HAP-1 (cell line): ENCODE results near the gene ADRM1.

ENCODE experiments used
- DNase-seq, 2 experiments: peaks; one replicate each; pipeline ENCODE4 v3.0.0-alpha.2; 2016 to 2020; ENCODE audit warnings: low spot score in 2 of 2
- H3K27me3 ChIP-seq: fragments of 250-450 bp; sonication (Bioruptor Pico); 2 replicates; pipeline ENCODE4 v1.5.1; 2020; ENCODE audit warnings: low read depth, mild to moderate bottlenecking, moderate library complexity
- H3K36me3 ChIP-seq: fragments of 250-450 bp; sonication (Bioruptor Pico); replicated peaks from 2 replicates; pipeline ENCODE4 v1.5.1; 2020; ENCODE audit warnings: mild to moderate bottlenecking
- H3K4me1 ChIP-seq: fragments of 250-450 bp; sonication (Bioruptor Pico); 2 replicates; pipeline ENCODE4 v1.5.1; 2020; ENCODE audit warnings: mild to moderate bottlenecking
- H3K4me3 ChIP-seq: fragments of 250-450 bp; sonication (Bioruptor Pico); 2 replicates; pipeline ENCODE4 v1.5.1; 2020; ENCODE audit warnings: mild to moderate bottlenecking, moderate library complexity
- H3K9me3 ChIP-seq: fragments of 250-450 bp; sonication (Bioruptor Pico); 2 replicates; pipeline ENCODE4 v1.5.1; 2020; ENCODE audit warnings: mild to moderate bottlenecking, moderate library complexity
- in situ Hi-C: fragments of 300-500 bp; cut with MboI; formaldehyde crosslinking; loops from 3 replicates; pipeline ENCODE4 v1.14.3; 2020; ENCODE audit warnings: low sequenced_read_pairs, inconsistent platforms, mixed read lengths

Gene ADRM1

DNA sequence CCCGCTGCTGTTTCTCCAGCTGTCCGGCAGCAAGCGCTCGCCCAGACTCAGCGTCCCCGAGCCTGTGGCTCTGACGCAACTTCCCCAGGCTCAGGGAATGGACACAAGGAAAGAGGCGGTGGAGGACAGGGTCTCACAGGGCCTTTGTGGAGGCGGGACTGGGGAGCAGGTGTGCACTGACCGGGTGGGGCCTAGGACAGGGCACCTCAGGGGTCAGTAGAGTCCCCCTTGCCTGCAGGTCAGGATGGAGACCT is 44.3 kb downstream of the ADRM1 start:
- Histone ChIP-seq H3K9me3 (no peaks in the 10 kb centered on the region), H3K4me3 (no peak overlapping the region), H3K4me1 (no peaks in the 10 kb centered on the region), H3K36me3 (peaks cover 37% of the 10 kb centered on the region), H3K27me3 (no peaks in the 10 kb centered on the region)
- in situ Hi-C loops: no loop called here
- DNase-seq: no peak

DNA sequence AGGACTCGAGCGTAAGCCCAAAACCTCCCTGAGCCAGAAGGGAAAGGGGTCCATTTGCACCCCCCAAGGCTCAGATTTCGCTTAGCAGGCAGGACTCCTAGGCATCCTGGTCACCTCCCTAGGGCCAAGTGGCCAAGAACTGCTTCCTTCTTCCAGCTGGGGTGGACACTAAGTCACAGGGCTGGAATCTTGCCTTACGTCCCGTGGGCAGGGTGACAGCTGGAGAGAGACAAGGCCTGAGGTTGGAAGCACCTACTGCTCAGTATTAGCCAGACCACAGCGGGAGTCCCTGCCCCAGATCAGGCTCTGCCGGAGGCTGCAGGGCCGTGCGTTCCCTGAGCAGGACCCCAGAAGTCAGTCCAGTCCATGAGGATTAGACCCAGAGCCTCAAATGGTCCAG is 44.6 kb downstream of the ADRM1 start:
- H3K9me3 ChIP-seq: no peaks in the 10 kb centered on the region
- H3K4me1 ChIP-seq: no peaks in the 10 kb centered on the region
- no peaks in the 10 kb centered on the region for H3K27me3 ChIP-seq
- H3K36me3 ChIP-seq: peaks cover 37% of the 10 kb centered on the region
- DNase-seq: no peak
- in situ Hi-C loops: no loop called here
- H3K4me3 ChIP-seq: no peak overlapping the region

DNA sequence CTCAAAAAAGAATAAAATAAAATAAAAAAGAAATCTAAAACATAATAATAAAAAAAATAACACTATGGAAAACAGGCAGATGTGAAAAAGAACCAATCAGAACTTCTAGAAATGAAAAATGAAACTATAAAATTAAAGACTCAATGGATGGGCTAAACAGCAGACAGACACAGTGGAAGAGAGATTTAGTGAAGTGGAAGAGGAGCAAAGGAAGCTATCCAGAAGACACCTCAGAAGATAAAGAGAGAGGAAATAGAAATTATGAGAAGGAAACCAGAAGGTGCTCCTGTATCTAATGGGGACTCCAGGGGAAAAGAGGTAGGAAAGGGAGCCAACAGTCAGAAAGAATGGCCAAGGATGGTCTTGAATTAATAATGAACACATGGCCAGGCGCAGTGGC is 45.8 kb downstream of the ADRM1 start:
- Histone ChIP-seq H3K36me3 (peaks cover 37% of the 10 kb centered on the region), H3K9me3 (no peaks in the 10 kb centered on the region), H3K27me3 (no peaks in the 10 kb centered on the region), H3K4me1 (no peaks in the 10 kb centered on the region), H3K4me3 (no peak overlapping the region)
- in situ Hi-C loops: no loop called here
- no peak for DNase-seq

DNA sequence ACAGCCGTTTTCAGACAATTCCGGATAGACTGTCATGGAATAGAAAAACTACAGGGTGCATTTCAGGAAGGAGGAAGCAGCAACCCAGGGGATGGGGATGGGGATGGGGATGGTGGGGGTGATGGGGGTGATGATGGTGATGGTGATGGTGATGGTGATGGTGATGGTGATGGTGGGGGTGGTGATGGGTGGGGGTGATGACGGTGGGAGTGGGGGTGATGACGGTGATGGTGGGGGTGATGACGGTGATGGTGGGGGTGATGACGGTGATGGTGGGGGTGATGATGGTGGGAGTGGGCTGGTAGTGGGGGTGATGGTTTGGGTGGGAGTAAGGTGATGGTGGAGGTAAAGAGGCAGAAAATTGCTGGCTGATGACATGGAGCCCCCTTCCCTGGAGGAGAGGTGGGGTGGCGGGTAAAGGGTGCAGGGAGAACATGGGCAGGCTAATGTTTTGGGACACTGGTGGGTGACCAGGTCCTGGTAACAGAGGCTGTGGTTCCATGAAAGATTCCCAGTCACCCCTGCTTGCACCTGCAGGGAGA is 46.8 kb downstream of the ADRM1 start:
- no peaks in the 10 kb centered on the region for H3K9me3 ChIP-seq
- no peak for DNase-seq
- H3K27me3 ChIP-seq: no peaks in the 10 kb centered on the region
- peaks cover 33% of the 10 kb centered on the region for H3K36me3 ChIP-seq
- in situ Hi-C loops: no loop called here
- H3K4me3 ChIP-seq: no peak overlapping the region
- no peaks in the 10 kb centered on the region for H3K4me1 ChIP-seq

DNA sequence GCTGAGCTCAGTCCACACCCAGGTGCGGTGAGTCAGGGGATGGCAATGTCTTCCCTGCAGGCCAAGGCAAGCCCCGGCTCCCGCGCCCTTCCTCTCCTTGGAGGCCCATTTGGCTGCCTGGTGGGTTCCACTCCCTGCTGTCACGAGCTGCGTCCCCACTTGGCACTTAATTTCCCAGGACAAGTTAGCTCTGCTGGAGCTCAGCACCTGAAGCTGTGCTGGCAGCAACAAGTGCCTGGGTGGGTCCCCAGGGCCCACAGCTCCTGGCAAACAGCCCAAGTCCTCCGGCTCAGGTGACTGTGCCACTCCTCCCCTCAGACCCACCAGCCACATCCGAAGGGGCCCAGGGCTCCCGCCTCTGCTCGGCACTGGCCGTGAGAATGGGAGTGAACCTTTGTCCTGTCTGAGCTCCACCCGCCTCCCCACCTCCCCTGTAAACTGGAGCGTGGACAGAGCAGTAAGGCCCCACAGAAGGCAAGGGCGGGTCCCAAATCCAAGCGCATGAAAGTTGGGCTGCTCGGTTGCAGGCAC is 47.4 kb downstream of the ADRM1 start:
- H3K9me3 ChIP-seq: no peaks in the 10 kb centered on the region
- H3K4me1 ChIP-seq: no peaks in the 10 kb centered on the region
- H3K4me3 ChIP-seq: no peak overlapping the region
- H3K36me3 ChIP-seq: peaks cover 30% of the 10 kb centered on the region
- no peak for DNase-seq
- no peaks in the 10 kb centered on the region for H3K27me3 ChIP-seq
- in situ Hi-C loops: no loop called here

DNA sequence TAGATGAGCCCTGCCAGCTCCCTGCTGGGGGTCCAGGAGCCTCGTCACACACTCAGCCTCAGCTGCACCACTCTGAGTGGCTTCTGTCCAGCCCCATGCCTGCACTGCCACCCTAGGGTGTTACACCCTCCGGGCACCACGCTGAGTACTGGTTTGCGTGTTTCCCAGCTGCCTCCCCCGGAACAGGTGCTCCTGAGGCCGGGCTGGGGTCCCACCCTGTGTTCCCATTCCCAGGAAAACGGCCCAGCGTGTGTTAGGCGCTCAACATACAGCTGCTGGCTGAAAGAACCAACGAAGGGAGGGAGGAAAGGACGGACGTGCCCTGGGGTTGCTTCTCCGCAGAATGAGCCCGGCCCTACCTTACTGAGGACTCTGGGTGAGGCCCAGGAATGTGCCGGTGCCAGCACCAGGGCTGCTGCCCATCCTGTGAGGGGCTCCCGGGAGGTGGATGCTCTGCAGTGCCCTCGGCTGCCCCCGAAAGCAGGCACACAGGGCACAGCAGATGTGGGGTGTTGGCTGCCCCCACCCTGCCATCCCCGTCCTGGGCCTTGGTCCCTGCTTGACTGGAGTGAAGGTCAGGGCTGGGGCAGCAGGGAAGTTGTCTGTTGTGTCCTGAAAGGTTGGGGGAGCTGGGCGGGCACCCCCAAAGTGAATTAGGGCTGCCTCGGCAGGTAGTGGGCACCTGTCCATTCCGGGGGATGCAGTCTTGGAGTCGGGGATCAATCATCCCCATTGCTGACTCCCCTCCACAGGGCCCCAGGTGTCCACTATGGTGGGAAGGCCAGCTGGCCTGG is 48.0 kb downstream of the ADRM1 start:
- Histone ChIP-seq H3K4me3 (no peak overlapping the region), H3K4me1 (no peaks in the 10 kb centered on the region), H3K36me3 (peaks cover 25% of the 10 kb centered on the region), H3K9me3 (no peaks in the 10 kb centered on the region), H3K27me3 (no peaks in the 10 kb centered on the region)
- no peak for DNase-seq
- in situ Hi-C loops: no loop called here

DNA sequence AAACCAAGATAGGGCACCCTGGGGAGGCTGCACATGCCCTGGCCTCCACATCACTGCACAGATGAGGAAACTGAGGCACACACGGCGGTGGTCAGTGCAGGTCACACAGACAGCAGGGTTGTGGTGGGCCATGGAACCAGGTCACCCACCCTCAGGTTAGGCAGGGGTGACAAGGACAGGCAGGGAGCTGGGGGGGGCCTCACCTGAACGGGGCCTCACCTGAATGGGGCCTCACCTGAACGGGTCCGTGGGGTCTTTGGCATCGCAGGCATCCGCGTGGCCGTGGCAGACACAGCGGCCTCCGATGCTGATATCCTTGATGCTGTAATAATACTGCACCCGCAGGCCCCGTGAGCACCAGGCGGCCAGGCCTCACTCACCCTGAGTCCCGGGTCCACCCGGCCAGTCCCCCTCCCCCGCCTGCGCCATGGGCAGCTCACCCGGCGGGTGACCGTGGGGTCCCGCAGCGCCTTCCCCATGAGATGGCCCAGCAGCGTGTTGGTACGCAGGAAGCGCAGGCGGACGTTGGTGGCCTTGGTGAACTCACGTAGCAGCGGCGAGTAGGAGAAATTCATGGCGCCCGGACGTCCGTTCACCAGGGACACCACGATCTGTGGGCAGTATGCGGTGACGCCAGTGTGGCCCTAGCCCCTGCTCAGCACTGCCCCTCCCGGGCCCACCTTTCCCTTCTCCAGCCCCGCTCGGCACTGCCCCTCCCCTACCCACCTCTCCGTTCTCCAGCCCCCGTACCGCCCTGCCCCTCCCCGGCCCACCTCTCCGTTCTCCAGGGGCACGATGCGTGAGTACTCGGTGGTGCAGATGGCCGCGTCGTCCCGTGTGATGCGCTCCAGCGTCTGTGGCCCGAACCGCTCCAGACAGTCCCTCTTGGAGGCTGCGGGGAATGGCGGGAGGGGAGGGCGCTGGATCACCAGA is 48.9 kb downstream of the ADRM1 start:
- Histone ChIP-seq H3K4me1 (no peaks in the 10 kb centered on the region), H3K9me3 (no peaks in the 10 kb centered on the region), H3K27me3 (no peaks in the 10 kb centered on the region), H3K4me3 (no peak overlapping the region), H3K36me3 (peaks cover 17% of the 10 kb centered on the region)
- DNase-seq: no peak
- in situ Hi-C loops: no loop called here

DNA sequence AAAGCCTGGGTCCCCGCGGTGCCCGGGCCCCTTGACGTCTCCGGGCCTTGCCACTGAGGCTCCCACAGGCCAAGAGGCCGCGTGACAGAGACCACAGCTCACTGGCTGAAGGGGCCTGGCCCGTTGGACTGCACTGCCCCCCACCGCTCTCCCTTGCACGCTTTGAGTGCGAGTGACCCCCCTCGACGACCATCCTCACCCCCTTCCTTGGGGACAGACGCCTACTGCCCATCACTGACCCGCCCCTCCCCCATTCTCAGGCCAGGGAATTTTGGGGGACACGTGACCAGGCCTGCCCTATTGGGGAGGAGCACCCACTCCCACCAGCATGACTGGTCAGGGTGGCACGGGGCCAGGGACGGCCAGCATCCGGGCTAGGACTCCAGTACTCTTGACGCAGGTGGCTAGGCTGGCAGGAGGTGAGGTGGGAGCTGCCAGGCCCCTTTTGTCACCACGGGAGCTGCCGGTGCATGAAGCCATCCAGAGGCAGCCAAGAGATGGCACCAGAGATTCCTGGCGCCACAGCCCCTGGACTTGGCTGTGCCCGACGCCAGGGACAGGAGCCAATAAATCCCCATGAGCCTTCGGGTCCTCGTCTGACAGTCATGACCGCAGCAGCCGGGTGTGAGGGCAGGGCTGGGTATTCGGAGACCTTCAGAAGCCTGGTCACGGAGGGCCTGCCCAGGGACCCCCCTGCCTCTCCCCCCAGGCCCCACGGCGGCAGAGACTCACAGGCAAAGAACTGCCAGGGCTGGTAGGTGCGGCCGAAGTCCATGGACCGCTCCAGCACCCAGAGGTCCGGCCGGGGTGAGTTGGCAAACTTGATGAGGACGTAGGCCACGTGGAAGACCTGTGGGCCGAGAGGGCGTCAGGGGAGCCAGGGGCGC is 49.8 kb downstream of the ADRM1 start:
- Histone ChIP-seq H3K27me3 (no peaks in the 10 kb centered on the region), H3K36me3 (peaks cover 17% of the 10 kb centered on the region), H3K4me1 (no peaks in the 10 kb centered on the region), H3K4me3 (no peak overlapping the region), H3K9me3 (no peaks in the 10 kb centered on the region)
- no peak for DNase-seq
- in situ Hi-C loops: no loop called here

DNA sequence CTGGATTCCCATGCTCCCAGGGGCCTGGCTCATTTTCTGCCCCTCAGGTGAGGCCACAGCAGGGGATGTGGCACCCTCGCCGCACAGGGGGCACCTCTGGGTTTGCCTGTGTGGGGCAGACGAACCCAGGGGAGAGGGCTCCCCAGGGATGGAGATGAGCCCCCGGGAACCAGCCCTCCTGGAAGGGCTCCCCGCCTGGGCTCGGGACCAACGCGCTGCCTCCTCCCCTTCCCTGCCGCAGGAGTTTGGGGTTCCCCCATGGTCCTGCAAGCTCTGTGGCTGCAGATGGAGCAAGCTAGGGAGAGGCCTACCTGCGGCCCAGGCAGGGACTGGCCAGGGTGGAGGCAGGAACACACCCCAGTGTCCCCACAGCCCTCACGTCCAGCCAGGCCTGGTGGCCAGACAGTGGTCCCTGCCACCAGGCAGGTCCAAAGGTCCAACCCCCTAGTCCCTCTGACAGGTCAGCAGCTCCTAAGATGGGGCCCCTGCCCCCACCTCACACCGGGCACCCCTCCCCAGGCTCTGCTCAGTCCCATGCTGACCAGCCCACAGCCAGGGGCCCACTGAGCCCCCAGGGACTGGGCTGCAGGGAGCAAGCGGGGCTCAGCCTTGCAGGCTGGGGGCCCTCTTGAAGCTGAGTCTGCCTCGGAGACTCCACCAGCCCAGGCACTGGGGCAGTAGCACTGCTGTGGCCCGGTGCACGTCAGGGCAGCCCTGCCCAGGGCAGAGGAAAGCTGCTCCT is 50.7 kb downstream of the ADRM1 start:
- Histone ChIP-seq H3K27me3 (no peaks in the 10 kb centered on the region), H3K4me3 (no peak overlapping the region), H3K9me3 (no peaks in the 10 kb centered on the region), H3K4me1 (no peaks in the 10 kb centered on the region), H3K36me3 (peaks cover 17% of the 10 kb centered on the region)
- in situ Hi-C loops: no loop called here
- DNase-seq: no peak

DNA sequence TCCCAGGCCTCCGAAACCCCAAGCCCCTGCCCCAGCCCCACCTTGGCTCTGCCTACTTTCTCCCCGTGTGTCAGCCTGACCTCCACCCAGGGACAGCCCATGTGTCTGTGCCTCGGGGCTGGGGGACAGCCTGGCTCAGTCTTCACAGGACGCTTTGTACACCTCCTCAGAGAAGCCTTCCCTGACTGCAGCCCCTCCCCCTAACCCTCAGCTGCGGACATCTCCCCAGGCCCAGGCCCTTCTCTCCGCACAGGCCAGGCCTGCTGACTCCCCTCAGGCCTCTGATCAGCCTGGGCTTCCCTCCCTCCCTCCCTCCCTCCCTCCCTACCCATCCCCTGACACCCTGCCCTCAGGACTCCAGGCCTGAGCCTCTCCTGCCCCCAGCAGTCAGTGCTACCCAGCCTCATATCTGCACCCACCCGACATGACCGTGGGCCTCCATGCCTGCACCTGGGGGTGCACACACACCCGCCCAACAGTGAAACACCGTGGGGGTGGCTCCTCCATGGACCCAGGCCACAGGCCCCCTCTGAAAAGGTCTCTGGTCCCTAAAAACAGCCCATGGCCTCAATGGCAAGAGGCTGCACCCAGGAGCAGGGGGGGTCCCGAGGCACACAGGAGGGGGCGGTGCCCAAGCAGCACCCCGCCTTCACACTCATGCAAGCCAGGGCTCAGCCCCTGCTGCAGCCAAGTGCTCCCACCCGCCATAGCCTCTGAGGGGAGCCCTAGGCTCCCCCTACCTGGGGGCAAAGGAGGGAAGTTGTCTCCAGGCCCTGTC is 51.4 kb downstream of the ADRM1 start:
- DNase-seq: no peak
- no peaks in the 10 kb centered on the region for H3K9me3 ChIP-seq

DNA sequence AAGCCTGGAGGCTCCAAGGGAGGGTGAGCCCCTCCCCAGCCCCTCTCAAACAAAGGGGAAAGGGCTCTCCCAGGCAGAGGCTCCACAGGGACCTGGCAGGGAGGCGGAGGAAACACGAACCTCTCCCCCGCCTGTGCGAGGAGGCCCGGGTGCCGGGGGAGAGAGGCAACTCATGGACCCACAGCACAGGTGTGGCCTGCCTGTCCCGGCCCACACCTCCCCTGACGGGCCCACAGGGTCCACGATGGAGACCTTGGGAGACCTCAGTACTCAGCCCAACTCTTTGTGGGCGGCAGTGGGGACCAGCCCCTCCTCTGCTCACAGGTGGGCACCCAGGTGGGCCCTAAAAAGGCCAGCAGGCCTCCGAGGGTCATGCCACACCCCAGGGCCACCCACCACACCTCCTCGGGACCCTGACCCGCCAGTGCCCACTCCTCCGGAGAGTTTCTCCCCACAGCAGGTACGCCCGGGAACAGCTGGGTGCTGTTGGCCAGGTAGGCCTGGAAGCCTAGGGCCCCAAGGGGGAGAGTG is 52.1 kb downstream of the ADRM1 start:
- in situ Hi-C loops: no loop called here
- H3K4me3 ChIP-seq: no peak overlapping the region
- DNase-seq: no peak
- H3K27me3 ChIP-seq: no peaks in the 10 kb centered on the region
- no peaks in the 10 kb centered on the region for H3K9me3 ChIP-seq
- no peaks in the 10 kb centered on the region for H3K4me1 ChIP-seq
- H3K36me3 ChIP-seq: peaks cover 17% of the 10 kb centered on the region

More for the DNA sequence above, 51.4 kb downstream of the ADRM1 start:
- Histone ChIP-seq H3K4me3 (no peak overlapping the region), H3K27me3 (no peaks in the 10 kb centered on the region), H3K36me3 (peaks cover 17% of the 10 kb centered on the region), H3K4me1 (no peaks in the 10 kb centered on the region)
- in situ Hi-C loops: no loop called here

DNA sequence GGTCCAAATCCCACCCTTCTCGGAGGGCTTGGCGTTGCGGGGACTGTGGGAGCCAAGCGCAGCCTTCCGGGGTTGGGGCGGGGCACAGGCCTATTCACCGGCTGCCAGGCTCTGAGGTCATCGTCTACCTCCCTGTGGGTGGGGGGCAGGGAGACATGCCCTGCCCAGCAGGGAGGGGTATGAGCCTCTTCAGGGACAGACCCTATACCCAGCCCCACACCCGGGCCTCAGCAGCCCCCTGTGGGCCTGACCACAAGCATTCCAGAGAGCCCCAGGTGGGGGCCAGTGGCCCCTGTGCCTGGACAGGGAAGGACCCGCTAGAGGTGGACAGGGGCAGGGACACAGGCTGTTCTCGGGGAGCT is 52.7 kb downstream of the ADRM1 start:
- in situ Hi-C loops: no loop called here
- Histone ChIP-seq H3K4me3 (no peak overlapping the region), H3K36me3 (peaks cover 14% of the 10 kb centered on the region), H3K27me3 (no peaks in the 10 kb centered on the region), H3K4me1 (no peaks in the 10 kb centered on the region), H3K9me3 (no peaks in the 10 kb centered on the region)
- no peak for DNase-seq
